Fibroblast of lung (primary cell): Measurements from ENCODE around the gene SPON1.

Experiments used
- EZH2 ChIP-seq: IDR thresholded peaks from 2 replicates; pipeline ENCODE4 v1.5.1; 2012; ENCODE audit warnings: low read length, control low read depth, mild to moderate bottlenecking; ENCODE audit errors: missing control alignments
- TF ChIP-seq, protein P1 (sequence below), 2 donors: IDR thresholded peaks in 1 of 2; conservative IDR thresholded peaks in 1 of 2; 1 replicate in 1 of 2; 2 replicates in 1 of 2; pipeline ENCODE4 v1.5.1; 2011 to 2012; ENCODE audit warnings: low read length in 2 of 2, control low read depth in 1 of 2, inconsistent platforms in 1 of 2, low read depth in 1 of 2, mild to moderate bottlenecking in 1 of 2

DNA sequence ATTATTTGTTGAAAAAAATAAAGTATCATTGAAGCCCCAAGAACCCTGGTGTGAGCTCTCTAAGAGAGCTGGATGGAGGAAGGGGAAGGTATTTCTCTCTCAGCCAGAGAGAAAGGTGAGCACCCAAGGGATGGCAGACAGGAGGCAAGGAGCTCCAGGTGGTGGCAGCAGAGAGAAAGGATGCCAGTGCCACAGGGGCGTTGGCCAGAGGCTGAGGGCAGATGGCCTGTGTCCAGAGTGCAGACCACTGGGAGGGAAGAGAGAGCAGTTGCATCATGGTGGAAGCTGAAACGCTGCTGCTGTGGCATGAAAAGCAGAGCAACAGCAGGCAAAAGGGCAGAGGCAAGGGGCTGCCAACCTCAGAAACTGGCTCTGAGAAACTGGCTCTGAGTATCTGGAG, 8.5 kb downstream of the SPON1 start:
- TF ChIP-seq, protein P1, sequence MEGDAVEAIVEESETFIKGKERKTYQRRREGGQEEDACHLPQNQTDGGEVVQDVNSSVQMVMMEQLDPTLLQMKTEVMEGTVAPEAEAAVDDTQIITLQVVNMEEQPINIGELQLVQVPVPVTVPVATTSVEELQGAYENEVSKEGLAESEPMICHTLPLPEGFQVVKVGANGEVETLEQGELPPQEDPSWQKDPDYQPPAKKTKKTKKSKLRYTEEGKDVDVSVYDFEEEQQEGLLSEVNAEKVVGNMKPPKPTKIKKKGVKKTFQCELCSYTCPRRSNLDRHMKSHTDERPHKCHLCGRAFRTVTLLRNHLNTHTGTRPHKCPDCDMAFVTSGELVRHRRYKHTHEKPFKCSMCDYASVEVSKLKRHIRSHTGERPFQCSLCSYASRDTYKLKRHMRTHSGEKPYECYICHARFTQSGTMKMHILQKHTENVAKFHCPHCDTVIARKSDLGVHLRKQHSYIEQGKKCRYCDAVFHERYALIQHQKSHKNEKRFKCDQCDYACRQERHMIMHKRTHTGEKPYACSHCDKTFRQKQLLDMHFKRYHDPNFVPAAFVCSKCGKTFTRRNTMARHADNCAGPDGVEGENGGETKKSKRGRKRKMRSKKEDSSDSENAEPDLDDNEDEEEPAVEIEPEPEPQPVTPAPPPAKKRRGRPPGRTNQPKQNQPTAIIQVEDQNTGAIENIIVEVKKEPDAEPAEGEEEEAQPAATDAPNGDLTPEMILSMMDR (conservative IDR thresholded peaks at IDR 0.05 in 1 of 2, IDR thresholded peaks at IDR 0.05 in 1 of 2; ENCODE audit: low read depth in 1 of 2, low read length in 2 of 2), result peak; percentile 25 to 53
- no peak for TF ChIP-seq EZH2
